SW 1271 (cell line): Measurements from ENCODE around the gene IL17REL.

Experiments
- DNase-seq, 2 experiments: peaks; one replicate each; lab custom pipeline; 2025; lab: John Stamatoyannopoulos, UW

Gene IL17REL

DNA sequence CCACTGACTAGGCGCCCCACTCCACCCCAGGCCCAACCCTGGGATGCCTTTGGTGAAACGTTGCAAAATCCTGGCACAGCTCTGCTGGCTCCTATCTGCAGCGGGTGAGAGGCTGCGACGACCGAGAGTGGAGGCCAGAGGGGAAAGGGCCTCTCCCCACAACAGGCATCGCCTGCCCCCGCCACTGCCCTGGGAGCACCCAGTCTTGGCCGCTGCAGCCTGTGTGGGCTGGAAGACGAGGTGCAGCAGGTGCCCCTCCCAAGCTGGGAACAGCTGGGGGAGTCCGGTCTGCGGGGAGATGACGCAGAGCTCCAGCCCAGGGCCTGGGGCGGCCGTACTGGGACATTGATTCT lies 56.2 kb downstream of the IL17REL start:
- no peak for DNase-seq

- no peak for DNase-seq
These were observed 56.8 kb downstream of the IL17REL start for GRCh38 chr22:49955581-49956417.

DNA sequence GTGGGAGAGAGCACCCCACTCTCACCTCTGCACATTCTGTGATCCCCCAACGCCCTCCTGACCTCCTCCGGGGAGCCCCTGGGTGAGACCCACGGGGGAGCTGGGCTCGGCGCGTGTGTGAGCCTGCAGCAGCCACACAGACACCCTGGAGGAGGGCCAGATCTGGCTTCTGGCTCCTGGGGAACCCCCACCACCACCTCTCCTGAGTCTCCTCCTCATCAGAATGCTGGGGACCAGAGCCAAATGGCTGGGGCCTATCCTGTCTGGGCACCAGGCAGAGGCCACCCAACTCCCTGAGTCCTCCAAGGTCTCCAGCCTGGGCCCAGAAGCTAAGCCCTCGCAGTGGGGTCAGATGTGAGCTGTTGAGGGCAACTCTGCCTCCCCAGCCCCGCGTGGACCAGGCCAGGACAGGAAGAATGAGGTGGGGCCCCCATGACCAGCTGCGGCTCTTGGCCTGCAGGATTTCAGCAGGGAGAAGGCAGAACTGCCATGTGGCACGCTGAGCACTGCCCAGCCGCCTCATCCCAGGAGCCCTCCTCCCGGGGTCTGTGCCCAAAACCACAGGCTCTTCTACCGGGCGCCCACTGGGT lies 57.5 kb downstream of the IL17REL start:
- no peak for DNase-seq

- DNase-seq, result no peak
These were observed 58.2 kb downstream of the IL17REL start for GRCh38 chr22:49954354-49954753.

DNA sequence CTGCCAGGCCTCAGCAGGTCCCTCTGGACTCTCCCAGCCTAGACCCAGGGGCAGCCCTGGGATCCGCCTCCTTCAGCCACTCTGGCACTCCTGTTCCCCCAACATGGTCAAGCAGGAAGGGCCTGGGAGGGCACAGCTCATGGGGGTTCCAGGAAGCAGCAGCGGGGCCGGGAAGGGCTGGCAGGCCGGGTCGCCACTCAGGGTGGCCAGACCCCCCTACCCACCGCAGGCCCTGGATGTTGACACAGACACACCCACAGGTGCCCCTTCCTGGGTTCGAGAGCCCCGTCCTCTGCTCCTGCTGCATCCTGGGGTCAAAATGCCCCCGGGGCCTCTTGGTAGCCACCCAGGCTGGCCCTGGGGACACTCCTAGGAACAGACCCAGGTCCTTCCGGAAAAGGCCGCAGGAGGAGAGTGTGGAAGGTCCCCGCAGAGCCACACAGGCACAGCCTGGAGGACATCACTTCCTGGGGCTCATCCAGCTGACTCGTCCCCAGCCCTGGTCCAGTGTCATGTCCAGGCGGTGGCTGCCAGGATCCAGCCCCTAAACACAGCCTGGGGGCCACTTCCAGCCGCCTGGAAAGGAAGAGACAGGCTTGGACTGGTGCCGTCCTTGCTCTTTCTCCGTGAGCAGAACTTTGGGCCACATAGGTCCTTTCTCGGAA lies 58.8 kb downstream of the IL17REL start:
- no peak for DNase-seq

DNA sequence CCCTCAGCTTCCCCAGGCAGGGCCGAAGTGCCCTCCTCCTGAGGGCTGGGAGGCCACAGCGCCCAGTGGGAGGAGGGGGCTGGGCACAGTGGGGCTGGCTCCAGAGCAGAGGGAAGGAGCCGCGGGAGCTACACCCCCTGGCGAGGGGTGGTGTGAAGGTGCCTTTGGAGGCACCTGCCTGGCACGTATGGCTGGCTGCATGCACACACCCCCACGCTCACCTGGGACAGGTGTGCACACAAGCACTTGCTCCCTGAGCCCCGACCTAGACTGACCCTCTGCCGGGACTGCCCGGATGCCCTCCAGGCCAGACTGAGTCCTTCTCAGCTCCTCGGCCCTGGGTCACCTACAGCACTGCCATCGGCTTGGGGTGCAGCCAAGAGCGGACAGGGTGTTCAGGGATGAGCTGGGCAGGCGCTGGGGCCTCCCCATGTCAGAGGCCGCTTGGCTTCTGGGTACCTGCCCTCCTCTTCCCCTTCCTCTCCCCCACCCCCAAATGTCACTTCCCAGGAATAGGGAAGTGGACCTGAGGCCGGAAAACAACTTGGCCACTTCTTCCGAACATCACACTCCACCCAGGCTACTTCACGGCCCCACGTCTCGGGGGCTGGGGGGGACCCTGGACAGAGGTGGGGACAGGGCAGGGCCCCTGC lies 59.4 kb downstream of the IL17REL start:
- no peak for DNase-seq

GRCh38 chr22:49951986-49952896 lies 60.3 kb downstream of the IL17REL start:
- peak in 1 of 2 experiments; percentile 65 for DNase-seq

DNA sequence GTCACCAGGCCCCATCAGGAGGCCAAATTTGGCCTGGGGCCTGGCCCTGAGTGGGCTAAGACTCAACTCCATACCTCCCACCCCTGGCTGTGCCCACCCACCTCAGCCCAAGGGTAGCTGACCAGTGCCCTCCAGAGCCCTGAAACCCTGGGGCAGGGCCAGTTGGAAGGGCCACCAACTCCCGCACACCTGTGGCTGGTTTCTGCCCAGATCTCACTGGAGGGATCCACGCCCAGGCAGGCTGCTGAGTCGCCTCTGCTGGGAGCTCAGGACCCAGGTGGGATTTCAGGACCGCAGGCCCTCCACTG lies 60.9 kb downstream of the IL17REL start:
- DNase-seq, result no peak

GRCh38 chr22:49951000-49951677 lies 61.4 kb downstream of the IL17REL start:
- no peak for DNase-seq

GRCh38 chr22:49950396-49950994 lies 62.1 kb downstream of the IL17REL start:
- DNase-seq, result no peak

GRCh38 chr22:49949914-49950292 lies 62.7 kb downstream of the IL17REL start:
- no peak for DNase-seq

- no peak for DNase-seq
These were observed 63.3 kb downstream of the IL17REL start for GRCh38 chr22:49948958-49949913.

GRCh38 chr22:49948116-49948957 lies 64.2 kb downstream of the IL17REL start:
- DNase-seq, result no peak

- DNase-seq, result no peak
These were observed 65.3 kb downstream of the IL17REL start for GRCh38 chr22:49947296-49947622.

- DNase-seq, result no peak
These were observed 65.8 kb downstream of the IL17REL start for GRCh38 chr22:49946612-49947295.

DNA sequence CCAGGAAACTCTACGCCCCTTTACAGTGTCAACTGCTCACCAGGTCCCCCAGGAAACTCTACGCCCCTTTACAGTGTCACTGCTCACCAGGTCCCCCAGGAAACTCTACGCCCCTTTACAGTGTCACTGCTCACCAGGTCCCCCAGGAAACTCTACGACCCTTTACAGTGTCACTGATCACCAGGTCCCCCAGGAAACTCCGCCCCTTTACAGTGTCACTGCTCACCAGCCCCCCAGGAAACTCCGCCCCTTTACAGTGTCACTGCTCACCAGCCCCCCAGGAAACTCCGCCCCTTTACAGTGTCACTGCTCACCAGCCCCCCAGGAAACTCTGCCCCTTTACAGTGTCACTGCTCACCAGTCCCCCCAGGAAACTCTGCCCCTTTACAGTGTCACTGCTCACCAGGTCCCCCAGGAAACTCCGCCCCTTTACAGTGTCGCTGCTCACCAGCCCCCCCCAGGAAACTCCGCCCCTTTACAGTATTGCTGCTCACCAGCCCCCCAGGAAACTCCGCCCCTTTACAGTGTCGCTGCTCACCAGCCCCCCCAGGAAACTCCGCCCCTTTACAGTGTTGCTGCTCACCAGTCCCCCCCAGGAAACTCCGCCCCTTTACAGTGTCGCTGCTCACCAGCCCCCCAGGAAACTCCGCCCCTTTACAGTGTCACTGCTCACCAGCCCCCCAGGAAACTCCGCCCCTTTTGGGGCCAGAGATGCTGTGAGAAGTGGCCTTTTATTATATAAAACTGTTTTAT lies 67.3 kb downstream of the IL17REL start:
- peak in 1 of 2 experiments; percentile 22 for DNase-seq
